ENCODE data around the gene GNS. TPM values are rescaled to one million over a fixed set of nuclear protein-coding genes. Genes with fewer than 3 reads are reported as not detected.

GNS gene
- total and polyA plus RNA-seq, 2 of the 13 experiments (the other 11 are each of a cell fraction or from before 2014, with no cell fraction given), result 49.8 to 51.0 TPM

GRCh38 chr12:64806593-64807460, 47.6 kb upstream of the GNS start:
- intact Hi-C loops (cut with micrococcal nuclease; ENCODE audit: unreplicated experiment) (no loop called here), in situ Hi-C loops (cut with HindIII; ENCODE audit: extremely low pct_ligation_motif_present, low pct_unique_long_range_greater_than_20kb) (no loop called here)
- no TSS peak for BruUV-seq (replicated peaks)
- POLR2A ChIA-PET, result no interaction called here
- Histone ChIP-seq H4K20me1 (ENCODE audit: insufficient read depth, low read length) (no peaks in the 10 kb centered on the region), H3K27ac (ENCODE audit: extremely low read length, insufficient read depth, low read length) (no peak overlapping the region), H3K4me3 (replicated peaks in 1 of 3; ENCODE audit: insufficient read depth in 1 of 3, low read depth in 2 of 3, low read length in 3 of 3) (no peak overlapping the region), H3K4me2 (ENCODE audit: low read depth, low read length) (no peak overlapping the region), H3K36me3 (replicated peaks in 1 of 2; ENCODE audit: control insufficient read depth in 1 of 2, insufficient read depth in 2 of 2, low read length in 2 of 2) (no peaks in the 10 kb centered on the region), H3K4me1 (ENCODE audit: insufficient read depth, low read length) (0 out of 2 replicates have a peak, but pooled peaks cover 7% of the 10 kb centered on the region), H3K79me2 (ENCODE audit: insufficient read depth, low read length) (no peaks in the 10 kb centered on the region), H3K9ac (ENCODE audit: insufficient read depth, low read depth, low read length) (no peak overlapping the region), H3K27me3 (ENCODE audit: control insufficient read depth in 1 of 2, insufficient read depth in 2 of 2, low read length in 2 of 2) (no peaks in the 10 kb centered on the region; a peak in 1 of 5 replicates), H3K9me3 (ENCODE audit: low read length) (no peaks in the 10 kb centered on the region), H2AFZ (ENCODE audit: low read length) (no peak overlapping the region)
- 43% methylated on average over 7 of the region's 7 CpGs for WGBS (ENCODE audit: low lambda C conversion rate)
- CTCF ChIA-PET (ENCODE audit: low intra/inter-chr PET ratio, low total read pairs), result no interaction called here
- ATAC-seq, result no peak
- FAIRE-seq, result no peak
- TF ChIP-seq ZSCAN30 (CRISPR knock-in tag; IDR thresholded peaks at IDR 0.05) (no peak), SP1 (IDR thresholded peaks at IDR 0.05) (no peak), SP1 (CRISPR knock-in tag; IDR thresholded peaks at IDR 0.05) (no peak), ZNF331 (CRISPR knock-in tag; IDR thresholded peaks at IDR 0.05) (no peak), MED8 (CRISPR knock-in tag; IDR thresholded peaks at IDR 0.05; ENCODE audit: insufficient replicate concordance) (no peak), ZNF672 (CRISPR knock-in tag; IDR thresholded peaks at IDR 0.05) (no peak), SRSF4 (IDR thresholded peaks at IDR 0.05; ENCODE audit: low read depth, low read length, poor library complexity, severe bottlenecking) (no peak), KDM6A (CRISPR knock-in tag; IDR thresholded peaks at IDR 0.05; ENCODE audit: low read depth) (no peak), ZC3H4 (CRISPR knock-in tag; IDR thresholded peaks at IDR 0.05; ENCODE audit: borderline replicate concordance) (no peak), ZNF318 (CRISPR knock-in tag; IDR thresholded peaks at IDR 0.05) (no peak), CEBPB (IDR thresholded peaks at IDR 0.05; ENCODE audit: borderline replicate concordance, low read depth, low read length) (no peak)
- TF ChIP-seq, protein P1, sequence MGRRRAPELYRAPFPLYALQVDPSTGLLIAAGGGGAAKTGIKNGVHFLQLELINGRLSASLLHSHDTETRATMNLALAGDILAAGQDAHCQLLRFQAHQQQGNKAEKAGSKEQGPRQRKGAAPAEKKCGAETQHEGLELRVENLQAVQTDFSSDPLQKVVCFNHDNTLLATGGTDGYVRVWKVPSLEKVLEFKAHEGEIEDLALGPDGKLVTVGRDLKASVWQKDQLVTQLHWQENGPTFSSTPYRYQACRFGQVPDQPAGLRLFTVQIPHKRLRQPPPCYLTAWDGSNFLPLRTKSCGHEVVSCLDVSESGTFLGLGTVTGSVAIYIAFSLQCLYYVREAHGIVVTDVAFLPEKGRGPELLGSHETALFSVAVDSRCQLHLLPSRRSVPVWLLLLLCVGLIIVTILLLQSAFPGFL (CRISPR knock-in tag; IDR thresholded peaks at IDR 0.05), result no peak
- TF ChIP-seq, protein P2, sequence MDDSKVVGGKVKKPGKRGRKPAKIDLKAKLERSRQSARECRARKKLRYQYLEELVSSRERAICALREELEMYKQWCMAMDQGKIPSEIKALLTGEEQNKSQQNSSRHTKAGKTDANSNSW (CRISPR knock-in tag; IDR thresholded peaks at IDR 0.05; ENCODE audit: borderline replicate concordance), result no peak
- no peak for DNase-seq (ENCODE audit: low spot score)

All from HepG2 (cell line).